DOHH2 (cell line): ENCODE data around the gene SPTLC2.

Experiments used
- H3F3A ChIP-seq: fragments of 200-600 bp; sonication (generic), shearing (Covaris generic); 2 replicates; pipeline ENCODE4 v1.6.0; 2016; ENCODE audit warnings: antibody characterized with exemption, mild to moderate bottlenecking; ENCODE audit not compliant: control insufficient read depth, insufficient read depth
- H3K27ac ChIP-seq: fragments of 200-600 bp; sonication (generic); 2 replicates; pipeline ENCODE4 v1.5.1; 2014; ENCODE audit warnings: low read depth, mild to moderate bottlenecking, low read length, moderate library complexity
- H3K27me3 ChIP-seq: fragments of 200-600 bp; sonication (generic); 2 replicates; pipeline ENCODE4 v1.6.1; 2014; ENCODE audit warnings: mild to moderate bottlenecking, low read length, mixed read lengths; ENCODE audit not compliant: control insufficient read depth
- H3K36me3 ChIP-seq: fragments of 200-600 bp; sonication (generic); 2 replicates; pipeline ENCODE4 v1.6.1; 2014; ENCODE audit warnings: mild to moderate bottlenecking, low read length, moderate library complexity, mixed read lengths; ENCODE audit not compliant: control insufficient read depth
- H3K4me1 ChIP-seq: fragments of 200-600 bp; sonication (generic); 2 replicates; pipeline ENCODE4 v1.6.1; 2014; ENCODE audit warnings: mild to moderate bottlenecking, low read length, mixed read lengths; ENCODE audit not compliant: control insufficient read depth
- H3K4me2 ChIP-seq: fragments of 200-600 bp; sonication (generic); 2 replicates; pipeline ENCODE4 v1.6.0; 2014; ENCODE audit warnings: mild to moderate bottlenecking, low read length, moderate library complexity
- H3K4me3 ChIP-seq: fragments of 200-600 bp; sonication (generic); 2 replicates; pipeline ENCODE4 v1.5.1; 2014; ENCODE audit warnings: mild to moderate bottlenecking, low read length, mixed read lengths
- H3K79me2 ChIP-seq: fragments of 200-600 bp; sonication (generic); 2 replicates; pipeline ENCODE4 v1.6.1; 2014; ENCODE audit warnings: mild to moderate bottlenecking, low read length, mixed read lengths; ENCODE audit not compliant: control insufficient read depth
- H3K9me2 ChIP-seq: fragments of 200-600 bp; sonication (generic); replicated peaks from 2 replicates; pipeline ENCODE4 v1.6.1; 2014; ENCODE audit warnings: mild to moderate bottlenecking, low read length, mixed read lengths; ENCODE audit not compliant: control insufficient read depth
- H3K9me3 ChIP-seq: fragments of 200-600 bp; sonication (generic); 2 replicates; pipeline ENCODE4 v1.6.1; 2014; ENCODE audit warnings: antibody characterized with exemption, low read length, mixed read lengths; ENCODE audit not compliant: control insufficient read depth, insufficient read depth
- H4K20me1 ChIP-seq: fragments of 200-600 bp; sonication (generic); 2 replicates; pipeline ENCODE4 v1.6.0; 2014; ENCODE audit warnings: low read depth, mild to moderate bottlenecking, antibody characterized with exemption, low read length, moderate library complexity; ENCODE audit not compliant: control insufficient read depth, insufficient read depth
- CTCF ChIP-seq: fragments of 200-600 bp; sonication (generic); IDR thresholded peaks from one replicate; pipeline ENCODE4 v1.5.1; 2014; ENCODE audit warnings: antibody characterized with exemption, mild to moderate bottlenecking, low read depth, low read length; ENCODE audit not compliant: poor library complexity, severe bottlenecking
- EZH2phosphoT487 ChIP-seq: fragments of 200-600 bp; sonication (generic); IDR thresholded peaks from 2 replicates; pipeline ENCODE4 v1.6.1; 2017; ENCODE audit warnings: borderline replicate concordance, mild to moderate bottlenecking, antibody characterized with exemption, low read length, moderate library complexity, mixed read lengths

Gene SPTLC2

GRCh38 chr14:77582511-77582910 lies 33.9 kb downstream of the SPTLC2 start:
- H3K4me3 ChIP-seq: no peak overlapping the region
- peaks cover 17% of the 10 kb centered on the region for H3K36me3 ChIP-seq
- no peak for TF ChIP-seq EZH2phosphoT487
- TF ChIP-seq CTCF: no peak
- no peaks in the 10 kb centered on the region for H3K9me3 ChIP-seq
- H3K27ac ChIP-seq: no peak overlapping the region
- no peak overlapping the region for H3K4me2 ChIP-seq
- H3K79me2 ChIP-seq: peaks cover 87% of the 10 kb centered on the region
- H3K9me2 ChIP-seq: no peaks in the 10 kb centered on the region
- no peaks in the 10 kb centered on the region for H3K27me3 ChIP-seq
- H4K20me1 ChIP-seq: no peaks in the 10 kb centered on the region
- H3K4me1 ChIP-seq: peaks cover 52% of the 10 kb centered on the region
- peaks cover 7% of the 10 kb centered on the region; the same call in 1 of the 2 replicates for H3F3A ChIP-seq

GRCh38 chr14:77580964-77581505 lies 35.4 kb downstream of the SPTLC2 start:
- peaks cover 79% of the 10 kb centered on the region for H3K79me2 ChIP-seq
- TF ChIP-seq EZH2phosphoT487 (no peak), CTCF (no peak)
- no peak overlapping the region for H3K4me2 ChIP-seq
- H3K36me3 ChIP-seq: peaks cover 24% of the 10 kb centered on the region
- H3K4me3 ChIP-seq: no peak overlapping the region
- no peaks in the 10 kb centered on the region for H3K9me2 ChIP-seq
- H3K4me1 ChIP-seq: peaks cover 38% of the 10 kb centered on the region
- no peaks in the 10 kb centered on the region for H3K27me3 ChIP-seq
- H3K27ac ChIP-seq: no peak overlapping the region
- no peaks in the 10 kb centered on the region for H4K20me1 ChIP-seq
- no peaks in the 10 kb centered on the region for H3K9me3 ChIP-seq
- H3F3A ChIP-seq: peaks cover 2% of the 10 kb centered on the region; the same call in 1 of the 2 replicates

GRCh38 chr14:77580477-77580876 lies 36.0 kb downstream of the SPTLC2 start:
- TF ChIP-seq EZH2phosphoT487 (no peak), CTCF (no peak)
- H3K4me1 ChIP-seq: peaks cover 32% of the 10 kb centered on the region
- H3K79me2 ChIP-seq: peaks cover 78% of the 10 kb centered on the region
- H3K4me3 ChIP-seq: no peak overlapping the region
- no peak overlapping the region for H3K27ac ChIP-seq
- no peaks in the 10 kb centered on the region for H3K9me3 ChIP-seq
- no peaks in the 10 kb centered on the region for H3K9me2 ChIP-seq
- H3F3A ChIP-seq: peaks cover 2% of the 10 kb centered on the region; the same call in 1 of the 2 replicates
- H3K4me2 ChIP-seq: no peak overlapping the region
- no peaks in the 10 kb centered on the region for H4K20me1 ChIP-seq
- peaks cover 29% of the 10 kb centered on the region for H3K36me3 ChIP-seq
- no peaks in the 10 kb centered on the region for H3K27me3 ChIP-seq
